CD4-positive, CD25-positive, alpha-beta regulatory T cell (primary cell): ENCODE measurements around the gene CRYBA2. TPM values are rescaled to one million over a fixed set of nuclear protein-coding genes. Genes with fewer than 3 reads are reported as not detected.

Source experiments
- ATAC-seq, 2 donors: fragments of 150-1000 bp; cut with Tn5 transposase; one replicate each; pipeline ENCODE4 v1.10.0; 2021; ENCODE audit warnings: low read depth in 2 of 2, moderate number of reproducible peaks in 2 of 2, moderate library complexity in 1 of 2
- DNase-seq, 3 donors: peaks; one replicate each; pipeline versions ENCODE4 v3.0.0 to v3.0.0-alpha.2; 2012 to 2022; ENCODE audit warnings: mixed read lengths in 1 of 3
- H3K27ac ChIP-seq: one replicate; pipeline ENCODE4 v1.7.0; 2013; ENCODE audit warnings: mild to moderate bottlenecking, low read length; ENCODE audit not compliant: insufficient read depth, poor library complexity, severe bottlenecking
- H3K27me3 ChIP-seq: one replicate; pipeline ENCODE4 v1.7.0; 2013; ENCODE audit warnings: low read length; ENCODE audit not compliant: control insufficient read depth, insufficient read depth
- H3K36me3 ChIP-seq: one replicate; pipeline ENCODE4 v1.7.0; 2013; ENCODE audit warnings: mild to moderate bottlenecking, low read length, moderate library complexity; ENCODE audit not compliant: control insufficient read depth, insufficient read depth
- H3K4me1 ChIP-seq: 2 replicates; pipeline ENCODE4 v1.7.0; 2013; ENCODE audit warnings: mild to moderate bottlenecking, low read length; ENCODE audit not compliant: insufficient read depth, control insufficient read depth, poor library complexity, severe bottlenecking
- H3K4me3 ChIP-seq: one replicate; pipeline ENCODE4 v1.7.0; 2013; ENCODE audit warnings: low read depth, mild to moderate bottlenecking, low read length, moderate library complexity
- H3K9me3 ChIP-seq, 2 experiments: 1 replicate in 1 of 2; 2 replicates in 1 of 2; pipeline ENCODE4 v1.7.0; 2013; ENCODE audit warnings: low read length in 2 of 2, mild to moderate bottlenecking in 1 of 2, moderate library complexity in 1 of 2; ENCODE audit not compliant: control insufficient read depth in 2 of 2
- H3K27ac Mint-ChIP-seq, 3 donors: one replicate each; pipeline ENCODE4 v1.8.0; 2020 to 2022; ENCODE audit warnings: mild to moderate bottlenecking in 3 of 3, mixed read lengths in 3 of 3, moderate library complexity in 2 of 3
- H3K27me3 Mint-ChIP-seq: one replicate; pipeline ENCODE4 v1.8.0; 2022; ENCODE audit warnings: mild to moderate bottlenecking, mixed read lengths
- H3K36me3 Mint-ChIP-seq: one replicate; pipeline ENCODE4 v1.8.0; 2020; ENCODE audit warnings: mixed read lengths
- H3K4me1 Mint-ChIP-seq, 4 donors: one replicate each; pipeline ENCODE4 v1.8.0; 2020 to 2022; ENCODE audit warnings: mixed read lengths in 4 of 4, mild to moderate bottlenecking in 1 of 4
- H3K4me3 Mint-ChIP-seq, 4 donors: one replicate each; pipeline ENCODE4 v1.8.0; 2020 to 2022; ENCODE audit warnings: mild to moderate bottlenecking in 4 of 4, mixed read lengths in 4 of 4, moderate library complexity in 3 of 4
- H3K9me3 Mint-ChIP-seq, 7 donors: one replicate each; pipeline ENCODE4 v1.8.0; 2020 to 2022; ENCODE audit warnings: mixed read lengths in 7 of 7, mild to moderate bottlenecking in 3 of 7, moderate library complexity in 2 of 7
- polyA plus RNA-seq, 4 donors: library from polyadenylated mRNA; unstranded; fragments of 300-500 nt; fragmentation: Illumina TruSeq; gene quantifications; one replicate each; pipeline ENCODE4 v1.2.3, GENCODE V29; 2021
- total RNA-seq: library from RNA; stranded (reverse); gene quantifications from one replicate; pipeline ENCODE4 v1.2.3, GENCODE V29; 2022

The CRYBA2 gene
- total and polyA plus RNA-seq, 5 donors from 2014 or later: not detected

GRCh38 chr2:218952160-218952559 lies 41.1 kb downstream of the CRYBA2 start:
- H3K4me3 Mint-ChIP-seq: no peak overlapping the region
- no peak overlapping the region for H3K27ac Mint-ChIP-seq
- no peaks in the 10 kb centered on the region for H3K36me3 Mint-ChIP-seq
- Histone ChIP-seq H3K4me1 (no peaks in the 10 kb centered on the region), H3K27ac (no peak overlapping the region), H3K36me3 (no peaks in the 10 kb centered on the region), H3K27me3 (peaks cover under 1% of the 10 kb centered on the region), H3K4me3 (no peak overlapping the region), H3K9me3 (no peaks in the 10 kb centered on the region)
- DNase-seq: no peak
- no peak for ATAC-seq
- H3K27me3 Mint-ChIP-seq: peaks cover 39% of the 10 kb centered on the region
- H3K4me1 Mint-ChIP-seq: no peaks in the 10 kb centered on the region
- H3K9me3 Mint-ChIP-seq: peaks cover 0 to 3% (median 0%) of the 10 kb centered on the region in 7 donors

GRCh38 chr2:218946621-218947020 lies 46.6 kb downstream of the CRYBA2 start:
- peaks cover 17% of the 10 kb centered on the region for H3K27me3 ChIP-seq
- Mint-ChIP-seq H3K36me3 (no peaks in the 10 kb centered on the region), H3K27ac (no peak overlapping the region), H3K4me1 (no peaks in the 10 kb centered on the region), H3K9me3 (peaks cover 0 to under 1% (median 0%) of the 10 kb centered on the region in 7 donors), H3K4me3 (no peak overlapping the region), H3K27me3 (peaks cover 38% of the 10 kb centered on the region)
- H3K27ac ChIP-seq: no peak overlapping the region
- DNase-seq (no peak), ATAC-seq (no peak)
- H3K4me3 ChIP-seq: no peak overlapping the region
- H3K36me3 ChIP-seq: no peaks in the 10 kb centered on the region
- H3K9me3 ChIP-seq: no peaks in the 10 kb centered on the region
- H3K4me1 ChIP-seq: no peaks in the 10 kb centered on the region

- Histone ChIP-seq H3K9me3 (no peaks in the 10 kb centered on the region), H3K4me1 (no peaks in the 10 kb centered on the region), H3K36me3 (no peaks in the 10 kb centered on the region), H3K27ac (no peak overlapping the region), H3K4me3 (no peak overlapping the region), H3K27me3 (peaks cover 23% of the 10 kb centered on the region)
- peaks cover 44% of the 10 kb centered on the region for H3K27me3 Mint-ChIP-seq
- H3K9me3 Mint-ChIP-seq: peaks cover 0 to 4% (median 0%) of the 10 kb centered on the region in 7 donors
- ATAC-seq: no peak
- H3K27ac Mint-ChIP-seq: no peak overlapping the region
- DNase-seq: no peak
- no peaks in the 10 kb centered on the region for H3K4me1 Mint-ChIP-seq
- no peak overlapping the region for H3K4me3 Mint-ChIP-seq
- no peaks in the 10 kb centered on the region for H3K36me3 Mint-ChIP-seq
Observed at GRCh38 chr2:218944759-218945404, 48.3 kb downstream of the CRYBA2 start.

Other genes with a start within 250 kb of the CRYBA2 start
- not detected for gene CYP27A1, start 211.3 kb downstream of the CRYBA2 start, total RNA-seq
- under 1 TPM in 1 of 4 donors, not detected in 3; 0.13 TPM for gene CYP27A1, start 211.3 kb downstream of the CRYBA2 start, polyA plus RNA-seq
- gene PRKAG3, start 161.6 kb downstream of the CRYBA2 start, total RNA-seq: not detected
- not detected for gene PRKAG3, start 161.6 kb downstream of the CRYBA2 start, polyA plus RNA-seq
- not detected for gene WNT6, start 133.6 kb downstream of the CRYBA2 start, total RNA-seq
- gene WNT6, start 133.6 kb downstream of the CRYBA2 start, polyA plus RNA-seq: not detected
- gene WNT10A, start 112.6 kb downstream of the CRYBA2 start, total RNA-seq: 10.8 TPM
- 10 to 100 TPM in 1 of 4 donors, 1 to 10 TPM in 3; 6.3 to 11.0 (median 8.8) TPM for gene WNT10A, start 112.6 kb downstream of the CRYBA2 start, polyA plus RNA-seq
- gene CDK5R2, start 33.8 kb downstream of the CRYBA2 start, total RNA-seq: not detected
- not detected for gene CDK5R2, start 33.8 kb downstream of the CRYBA2 start, polyA plus RNA-seq
- gene FEV, start 8.2 kb downstream of the CRYBA2 start, total RNA-seq: not detected
- gene FEV, start 8.2 kb downstream of the CRYBA2 start, polyA plus RNA-seq: not detected
- not detected for gene CFAP65, start 48.1 kb upstream of the CRYBA2 start, total RNA-seq
- gene CFAP65, start 48.1 kb upstream of the CRYBA2 start, polyA plus RNA-seq: not detected
- not detected for gene IHH, start 67.5 kb upstream of the CRYBA2 start, total RNA-seq
- not detected for gene IHH, start 67.5 kb upstream of the CRYBA2 start, polyA plus RNA-seq
- gene NHEJ1, start 167.4 kb upstream of the CRYBA2 start, total RNA-seq: 12.9 TPM
- 10 to 100 TPM; 24.6 to 29.1 (median 26.8) TPM for gene NHEJ1, start 167.4 kb upstream of the CRYBA2 start, polyA plus RNA-seq
- 1.3 TPM for gene SLC23A3, start 176.6 kb upstream of the CRYBA2 start, total RNA-seq
- gene SLC23A3, start 176.6 kb upstream of the CRYBA2 start, polyA plus RNA-seq: not detected
- 68.2 TPM for gene CNPPD1, start 183.5 kb upstream of the CRYBA2 start, total RNA-seq
- gene CNPPD1, start 183.5 kb upstream of the CRYBA2 start, polyA plus RNA-seq: 100 to 1,000 TPM; 100 to 143 (median 113) TPM
- 84.7 TPM for gene RETREG2, start 184.9 kb upstream of the CRYBA2 start, total RNA-seq
- gene RETREG2, start 184.9 kb upstream of the CRYBA2 start, polyA plus RNA-seq: 10 to 100 TPM; 62.8 to 89.7 (median 72.1) TPM
- 70.8 TPM for gene ZFAND2B, start 213.4 kb upstream of the CRYBA2 start, total RNA-seq
- 10 to 100 TPM; 54.4 to 72.1 (median 64.0) TPM for gene ZFAND2B, start 213.4 kb upstream of the CRYBA2 start, polyA plus RNA-seq
- 6.0 TPM for gene ABCB6, start 225.5 kb upstream of the CRYBA2 start, total RNA-seq
- 1 to 10 TPM; 1.5 to 3.9 (median 1.7) TPM for gene ABCB6, start 225.5 kb upstream of the CRYBA2 start, polyA plus RNA-seq
- 68.0 TPM for gene ATG9A, start 236.2 kb upstream of the CRYBA2 start, total RNA-seq
- 10 to 100 TPM; 18.7 to 21.0 (median 19.0) TPM for gene ATG9A, start 236.2 kb upstream of the CRYBA2 start, polyA plus RNA-seq
- 123 TPM for gene ANKZF1, start 236.4 kb upstream of the CRYBA2 start, total RNA-seq
- gene ANKZF1, start 236.4 kb upstream of the CRYBA2 start, polyA plus RNA-seq: 10 to 100 TPM; 23.5 to 37.5 (median 28.5) TPM